HG02840 (cell line): ENCODE results near the gene INPP5A.
A peak's percentile ranks its signal among the peaks of the same experiment; 100 is the strongest.
"Not testable (repeated sequence)": the region's sequence is repeated elsewhere in the genome, so short reads cannot be mapped to it uniquely, and the experiment has no call there.

ENCODE experiments used
- ATAC-seq: cut with Tn5 transposase; IDR thresholded peaks from one replicate; pipeline ENCODE4 v1.9.1; 2021; ENCODE audit warnings: mild to moderate bottlenecking, moderate library complexity, moderate number of reproducible peaks; ENCODE audit not compliant: unreplicated experiment, low FRiP score

INPP5A gene

DNA sequence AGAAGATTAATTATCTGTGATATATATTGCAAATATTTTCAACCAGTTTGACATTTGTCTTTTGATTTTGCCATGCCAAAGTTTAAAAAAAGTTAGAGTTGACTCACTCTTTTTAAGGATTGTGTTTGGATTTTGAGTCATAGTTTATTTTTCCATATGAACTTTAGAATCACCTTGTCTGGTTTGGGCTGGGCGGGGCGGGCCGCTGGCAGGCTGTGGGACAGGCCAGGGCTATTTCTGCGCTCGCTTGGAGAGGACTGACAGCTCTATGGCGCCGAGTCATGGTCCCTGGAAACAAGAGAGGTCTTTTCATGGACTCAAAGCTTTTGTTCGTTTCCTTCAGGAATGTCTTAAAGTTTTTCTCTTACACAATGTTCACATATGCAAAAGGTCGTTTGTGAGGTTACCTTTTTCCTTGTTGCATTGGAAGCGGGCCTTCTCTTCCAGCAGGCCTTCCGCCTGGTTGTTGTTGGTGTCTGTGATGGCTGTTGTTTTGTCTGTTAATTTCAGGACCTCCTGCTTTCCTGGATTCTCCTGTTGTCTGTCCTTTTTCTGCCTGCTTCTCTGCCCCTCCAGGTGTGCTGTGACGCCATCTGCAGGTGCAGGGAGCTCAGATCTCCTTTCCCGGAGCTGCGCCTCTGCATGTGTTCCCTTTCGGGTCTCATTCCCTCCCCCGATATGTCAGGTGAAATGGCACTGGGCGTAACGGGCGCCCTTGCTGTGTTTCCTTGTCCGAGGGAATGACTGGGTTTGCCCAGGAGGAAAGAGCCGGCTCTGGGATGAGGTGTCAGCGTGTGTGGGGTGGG, 53.8 kb downstream of the INPP5A start:
- ATAC-seq, result no peak

DNA sequence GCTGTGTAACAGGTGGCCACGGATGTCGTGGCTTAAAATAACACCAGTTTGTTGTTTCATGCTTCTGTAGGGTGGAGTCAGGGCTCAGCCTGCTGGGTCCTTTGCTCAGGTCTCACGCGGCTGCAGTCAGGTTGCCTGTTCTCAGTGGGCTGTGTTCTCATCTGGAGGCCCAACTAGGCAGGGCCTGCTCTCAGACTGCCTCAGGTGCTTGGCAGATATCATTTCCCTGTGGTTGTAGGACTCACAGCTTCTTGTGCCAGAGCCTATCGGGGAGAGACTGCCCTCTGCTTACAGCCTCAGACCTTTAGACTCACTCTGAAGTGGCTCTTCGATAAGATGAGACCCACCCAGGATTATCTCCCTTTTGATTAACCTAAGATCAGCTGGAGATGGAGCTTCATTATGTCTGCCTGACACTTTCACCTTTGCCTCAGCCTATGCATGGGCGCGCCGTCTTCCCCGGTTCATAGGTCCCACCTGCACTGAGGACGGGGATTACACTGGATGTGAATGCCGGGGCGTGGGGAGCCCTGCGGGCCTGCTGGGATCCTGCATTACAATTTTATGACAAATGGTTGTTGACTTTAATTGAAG, 55.3 kb downstream of the INPP5A start:
- no peak for ATAC-seq

DNA sequence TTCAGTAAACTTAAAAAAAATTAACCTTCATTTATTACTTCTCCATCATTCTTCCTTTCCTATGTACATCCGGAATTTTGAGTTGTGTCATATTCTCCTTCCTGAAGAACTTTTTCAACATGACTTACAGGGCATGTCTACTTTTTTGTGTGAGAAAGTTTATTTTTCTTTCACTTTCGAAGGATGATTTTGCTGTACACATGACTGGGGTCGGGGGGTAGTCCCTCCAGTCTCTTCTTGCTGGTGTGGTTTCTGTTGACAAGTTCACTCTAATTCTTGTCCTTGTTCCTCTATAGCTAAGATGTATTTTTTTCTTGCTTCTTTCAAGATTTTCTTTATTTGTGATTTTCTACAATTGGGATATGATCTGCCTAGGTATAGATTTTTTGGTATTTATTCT, 55.8 kb downstream of the INPP5A start:
- ATAC-seq, result peak; percentile 70

DNA sequence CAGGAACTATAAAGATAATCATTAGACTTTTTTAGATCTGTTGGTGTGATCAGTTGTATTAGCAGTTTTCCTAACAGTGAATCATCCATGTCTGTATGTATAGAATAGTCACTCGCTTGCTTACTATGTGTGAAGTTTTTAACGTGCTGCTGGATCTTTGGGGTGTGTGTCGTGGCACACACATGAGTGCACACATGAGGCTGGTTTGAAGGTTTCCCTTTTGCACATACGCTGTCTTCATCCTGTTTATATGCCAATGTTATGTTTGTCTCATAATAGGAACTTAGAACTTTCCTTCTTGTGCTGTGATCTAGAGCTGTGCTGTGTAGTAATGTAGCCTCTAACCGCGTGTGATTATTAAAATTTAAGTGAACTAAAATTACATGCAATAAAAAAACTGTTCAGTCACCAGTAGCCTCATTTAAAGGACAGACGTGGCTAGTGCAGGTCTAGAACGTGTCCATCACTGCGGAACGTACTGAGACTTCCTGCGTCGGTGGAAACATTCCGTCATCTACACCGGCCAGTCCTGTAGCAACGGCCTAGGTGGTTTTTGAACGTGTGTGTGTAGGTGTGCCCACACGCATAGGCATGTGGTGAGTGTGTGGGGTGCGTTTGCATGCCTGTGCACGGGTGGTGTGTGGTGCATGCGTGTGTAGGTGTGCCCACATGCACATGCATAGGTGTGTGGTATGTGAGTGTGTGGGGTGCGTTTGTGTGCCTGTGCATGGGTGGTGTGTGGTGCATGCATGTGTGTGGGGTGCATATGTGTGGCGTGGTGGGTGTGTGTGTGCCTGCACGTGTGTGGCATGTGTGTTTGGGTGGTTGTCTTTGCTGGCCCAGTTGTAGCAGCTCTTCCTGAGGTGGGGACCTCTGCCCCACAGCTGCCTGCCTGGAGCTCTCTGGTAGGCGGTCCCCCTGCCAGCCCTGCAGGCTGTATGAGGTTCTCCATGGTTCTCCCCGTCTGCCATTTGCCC, 56.6 kb downstream of the INPP5A start:
- no peak for ATAC-seq

DNA sequence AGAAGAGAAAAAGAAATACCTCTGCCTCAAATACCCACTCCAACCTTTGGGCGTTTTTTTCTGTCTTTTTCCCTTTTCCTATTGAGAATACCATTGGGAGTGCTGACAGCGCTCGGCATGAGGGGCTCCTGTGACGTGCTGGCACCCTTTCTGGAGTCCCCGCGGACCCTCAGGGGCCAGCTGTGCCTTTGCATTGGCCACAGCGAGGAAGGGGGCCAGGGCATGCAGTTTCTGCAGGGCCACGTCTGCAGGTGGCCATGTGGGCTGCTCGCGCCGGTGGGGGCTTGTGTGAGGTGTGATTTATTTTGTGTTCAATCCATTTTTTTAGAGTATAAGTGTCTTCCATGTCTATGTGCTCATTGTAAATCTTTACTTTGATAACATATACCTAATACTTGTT, 57.4 kb downstream of the INPP5A start:
- ATAC-seq, result no peak

DNA sequence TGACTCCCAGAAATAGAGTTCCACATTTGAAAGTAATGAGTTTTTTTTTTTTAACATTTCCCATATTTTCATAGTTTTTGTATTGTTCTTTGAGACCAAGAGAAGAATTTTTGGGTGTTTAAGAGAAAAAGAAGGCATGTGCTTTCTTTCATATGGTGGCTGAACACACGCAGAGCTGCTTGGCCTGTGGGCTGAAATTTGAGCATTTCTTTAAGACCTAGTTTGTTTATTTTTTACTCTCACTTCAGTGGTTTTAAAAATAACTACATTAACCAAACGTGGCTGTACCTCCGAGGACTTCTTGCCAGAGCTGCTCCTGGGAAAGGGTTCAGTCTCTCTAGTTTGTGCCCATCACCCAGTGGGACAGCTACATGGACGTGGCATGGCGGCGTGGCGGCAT, 58.3 kb downstream of the INPP5A start:
- ATAC-seq, result no peak

DNA sequence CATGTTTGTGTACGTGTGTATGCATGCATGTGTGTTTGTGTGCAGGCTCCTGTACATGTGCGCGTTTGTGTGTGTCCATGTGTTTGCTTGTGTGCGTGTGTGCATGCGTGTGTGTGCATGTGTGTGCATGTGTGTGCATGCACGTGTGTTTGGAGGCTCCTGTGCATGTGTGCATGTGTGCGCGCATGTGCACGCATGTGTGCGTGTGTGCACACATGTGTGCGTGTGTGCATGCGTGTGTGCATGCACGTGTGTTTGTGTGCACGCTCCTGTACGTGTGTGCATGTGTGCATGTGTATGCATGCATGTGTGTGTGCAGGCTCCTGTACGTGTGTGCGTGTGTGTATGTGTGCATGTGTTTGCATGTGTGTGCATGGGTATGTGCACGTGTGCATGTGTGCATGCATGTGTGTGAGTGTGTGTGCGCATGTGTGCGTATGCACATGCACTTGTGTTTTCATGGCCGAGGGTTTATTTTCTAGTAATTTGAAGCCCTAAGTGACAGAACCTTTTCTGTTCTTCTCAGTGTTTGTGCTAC, 59.2 kb downstream of the INPP5A start:
- no peak for ATAC-seq

DNA sequence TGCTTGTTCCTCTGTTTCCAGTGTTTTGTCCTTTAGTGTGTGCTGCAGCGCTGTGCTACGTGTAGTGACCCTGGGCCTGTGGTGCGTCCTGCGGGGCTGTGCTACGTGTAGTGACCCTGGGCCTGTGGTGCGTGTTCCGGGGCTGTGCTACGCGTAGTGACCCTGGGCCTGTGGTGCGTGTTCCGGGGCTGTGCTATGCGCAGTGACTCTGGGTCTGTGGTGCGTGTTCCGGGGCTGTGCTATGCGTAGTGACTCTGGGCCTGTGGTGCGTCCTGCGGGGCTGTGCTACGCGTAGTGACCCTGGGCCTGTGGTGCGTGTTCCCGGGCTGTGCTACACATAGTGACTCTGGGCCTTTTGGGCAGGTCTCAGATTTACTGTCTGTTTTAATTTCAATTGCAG, 60.1 kb downstream of the INPP5A start:
- ATAC-seq, result no peak

DNA sequence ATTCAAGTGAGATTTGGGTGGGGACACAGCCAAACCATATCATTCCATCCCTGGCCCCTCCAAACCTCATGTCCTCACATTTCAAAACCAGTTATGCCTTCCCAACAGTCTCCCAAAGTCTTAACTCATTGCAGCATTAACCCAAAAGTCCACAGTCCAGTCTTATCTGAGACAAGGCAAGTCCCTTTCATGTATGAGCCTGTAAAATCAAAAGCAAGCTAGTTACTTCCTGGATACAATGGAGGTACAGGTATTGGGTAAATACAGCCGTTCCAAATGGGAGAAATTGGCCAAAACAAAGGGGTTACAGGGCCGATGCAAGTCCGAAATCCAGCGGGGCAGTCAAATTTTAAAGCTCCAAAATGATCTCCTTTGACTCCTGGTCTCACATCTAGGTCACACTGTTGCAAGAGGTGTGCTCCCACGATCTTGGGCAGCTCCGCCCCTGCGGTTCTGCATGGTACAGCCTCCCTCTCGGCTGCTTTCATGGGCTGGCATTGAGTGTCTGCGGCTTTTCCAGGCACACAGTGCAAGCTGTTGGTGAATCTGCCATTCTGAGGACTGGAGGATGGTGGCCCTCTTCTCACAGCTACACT, 61.5 kb downstream of the INPP5A start:
- ATAC-seq, result not testable (repeated sequence)

DNA sequence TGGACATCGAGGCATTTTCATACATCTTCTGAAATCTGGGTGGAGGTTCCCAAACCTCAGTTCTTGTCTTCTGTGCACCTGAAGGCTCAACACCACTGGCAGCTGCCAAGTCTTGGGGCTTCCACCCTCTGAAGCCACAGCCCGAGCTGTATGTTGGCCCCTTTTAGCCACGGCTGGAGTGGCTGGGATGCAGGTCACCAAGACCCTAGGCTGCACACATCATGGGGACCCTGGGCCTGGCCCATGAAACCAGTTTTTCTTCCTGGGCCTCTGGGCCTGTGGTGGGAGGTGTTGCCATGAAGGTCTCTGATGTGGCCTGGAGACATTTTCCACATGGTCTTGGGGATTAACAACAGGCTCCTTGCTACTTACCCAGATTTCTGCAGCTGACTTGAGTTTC, 62.1 kb downstream of the INPP5A start:
- ATAC-seq, result no peak

DNA sequence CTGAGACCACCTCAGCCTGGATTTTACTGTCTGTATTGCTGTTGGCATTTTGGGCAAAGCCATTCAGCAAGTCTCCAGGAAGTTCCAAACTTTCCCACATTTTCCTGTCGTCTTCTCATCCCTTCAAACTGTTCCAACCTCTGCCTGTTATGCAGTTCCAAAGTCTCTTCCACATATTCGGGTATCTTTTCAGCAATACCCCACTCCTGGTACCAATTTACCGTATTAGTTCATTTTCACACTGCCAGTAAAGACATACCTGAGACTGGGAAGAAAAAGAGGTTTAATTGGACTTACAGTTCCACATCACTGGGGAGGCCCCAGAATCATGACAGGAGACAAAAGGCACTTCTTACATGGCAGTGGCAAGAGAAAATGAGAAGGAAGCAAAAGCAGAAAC, 62.8 kb downstream of the INPP5A start:
- no peak for ATAC-seq

DNA sequence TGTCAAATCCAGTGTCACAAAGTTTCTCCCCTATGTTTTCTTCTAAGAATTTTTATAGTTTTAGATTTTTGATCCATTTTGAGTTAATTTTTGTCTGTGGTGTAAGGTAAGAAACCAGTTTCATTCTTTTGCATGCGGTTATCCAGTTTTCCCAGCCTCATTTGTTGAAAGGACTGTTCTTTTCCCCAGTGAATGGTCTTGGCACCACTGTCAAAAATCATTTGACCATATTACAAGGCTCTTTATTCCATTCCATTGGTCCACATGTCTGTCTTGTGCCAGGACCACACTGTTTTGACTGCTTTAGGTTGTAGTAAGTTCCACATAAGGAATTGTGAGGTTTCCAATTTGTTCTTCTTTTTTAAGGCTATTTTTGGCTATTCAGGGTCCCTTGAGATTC, 64.0 kb downstream of the INPP5A start:
- ATAC-seq, result no peak

DNA sequence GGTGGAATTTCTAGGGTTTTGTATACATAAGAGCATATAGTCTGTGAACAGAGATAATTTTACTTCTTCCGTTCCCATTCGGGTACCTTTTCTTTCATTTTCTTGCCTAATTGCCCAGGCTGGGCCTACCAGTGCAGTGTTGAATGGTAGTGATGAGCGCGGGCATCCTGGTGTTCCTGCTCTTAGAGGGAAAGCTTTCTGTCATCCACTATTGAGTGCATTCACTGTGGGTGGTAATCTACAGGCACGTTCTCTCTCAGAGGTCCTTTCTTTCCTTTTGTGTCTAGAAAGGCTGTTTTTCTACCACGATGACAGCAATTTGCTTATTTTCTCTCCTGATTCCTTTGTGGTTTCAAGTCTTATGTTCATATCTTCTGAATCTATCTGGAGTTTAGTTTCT, 65.0 kb downstream of the INPP5A start:
- no peak for ATAC-seq

DNA sequence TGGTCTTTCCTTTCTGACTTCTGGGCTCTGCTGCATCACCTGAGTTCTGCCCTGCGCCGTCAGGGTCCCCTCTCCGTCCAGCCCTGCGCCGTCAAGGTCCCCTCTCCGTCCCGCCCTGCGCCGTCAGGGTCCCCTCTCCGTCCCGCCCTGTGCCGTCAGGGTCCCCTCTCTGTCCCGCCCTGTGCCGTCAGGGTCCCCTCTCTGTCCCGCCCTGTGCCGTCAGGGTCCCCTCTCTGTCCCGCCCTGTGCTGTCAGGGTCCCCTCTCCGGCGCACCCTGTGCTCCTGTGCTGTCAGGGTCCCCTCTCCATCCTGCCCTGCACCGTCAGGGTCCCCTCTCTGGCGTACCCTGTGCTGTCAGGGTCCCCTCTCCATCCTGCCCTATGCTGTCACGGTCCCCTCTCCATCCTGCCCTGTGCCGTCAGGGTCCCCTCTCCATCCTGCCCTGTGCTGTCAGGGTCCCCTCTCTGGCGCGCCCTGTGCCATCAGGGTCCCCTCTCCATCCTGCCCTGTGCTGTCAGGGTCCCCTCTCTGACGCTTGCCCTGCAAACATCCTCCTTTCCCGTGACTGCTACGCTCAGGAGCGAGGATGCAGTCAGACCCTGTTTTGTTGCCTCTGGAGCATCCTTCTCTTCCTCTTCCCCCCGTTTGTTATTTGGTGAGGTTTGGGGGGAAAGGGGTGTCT, 66.4 kb downstream of the INPP5A start:
- ATAC-seq, result no peak

DNA sequence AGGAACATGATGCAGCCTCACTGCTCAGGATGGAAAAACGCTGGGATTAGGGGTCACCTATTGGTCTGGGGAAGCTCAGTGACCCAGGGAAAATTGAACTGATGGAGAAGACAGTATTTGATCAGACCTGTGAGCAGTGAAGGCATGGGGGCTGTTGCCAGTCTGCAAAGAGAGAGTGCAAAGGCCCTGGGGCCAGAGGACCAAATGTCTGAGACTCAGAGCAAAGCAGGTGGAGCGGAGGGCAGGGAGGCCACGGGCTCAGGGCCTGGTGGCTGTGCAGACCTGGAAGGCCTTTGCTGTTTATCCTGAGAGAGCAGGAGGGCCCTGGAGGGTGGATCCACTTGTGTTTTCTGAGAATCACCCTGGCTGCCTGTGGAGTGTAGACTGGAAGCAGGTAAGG, 67.1 kb downstream of the INPP5A start:
- ATAC-seq, result no peak

DNA sequence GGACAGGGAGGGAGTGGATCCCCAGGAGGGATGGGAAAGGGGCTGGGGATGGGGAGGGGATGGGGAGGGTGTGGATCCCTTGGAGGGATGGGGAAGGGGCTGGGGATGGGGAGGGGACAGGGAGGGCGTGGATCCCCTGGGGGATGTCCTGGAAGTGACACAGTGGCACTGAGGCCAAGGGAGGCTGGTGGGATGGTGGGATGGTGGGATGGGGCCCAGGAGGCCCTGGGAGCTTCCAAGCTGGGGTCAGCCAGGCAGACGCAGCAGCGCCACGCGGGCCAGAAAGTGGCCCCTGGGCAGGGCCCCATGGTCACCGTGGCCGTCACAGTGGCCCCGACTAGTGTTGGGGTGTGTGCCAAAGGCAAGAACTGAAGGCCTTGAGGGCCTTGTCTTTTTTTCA, 67.8 kb downstream of the INPP5A start:
- ATAC-seq, result no peak

DNA sequence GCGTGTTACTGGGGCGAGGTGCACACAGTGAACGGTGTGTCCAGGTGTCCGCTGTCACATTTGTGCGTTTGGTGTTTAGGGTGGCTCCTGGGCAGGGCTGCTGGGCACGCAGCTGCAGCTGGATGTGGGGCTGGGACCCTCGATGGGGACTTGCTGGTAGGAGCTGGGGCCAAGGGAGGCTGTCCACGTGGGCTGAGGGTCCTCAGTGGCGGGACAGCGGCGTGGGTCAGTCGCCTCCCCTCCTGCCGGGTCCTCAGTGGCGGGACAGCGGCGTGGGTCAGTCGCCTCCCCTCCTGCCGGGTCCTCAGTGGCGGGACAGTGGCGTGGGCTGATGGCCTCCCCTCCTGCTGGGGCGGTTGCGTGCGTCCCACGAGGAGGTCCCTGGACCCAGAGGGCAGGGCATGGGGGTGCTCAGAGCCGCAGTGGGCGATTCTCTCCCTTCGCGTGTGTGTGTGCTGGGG, 68.5 kb downstream of the INPP5A start:
- ATAC-seq, result no peak

DNA sequence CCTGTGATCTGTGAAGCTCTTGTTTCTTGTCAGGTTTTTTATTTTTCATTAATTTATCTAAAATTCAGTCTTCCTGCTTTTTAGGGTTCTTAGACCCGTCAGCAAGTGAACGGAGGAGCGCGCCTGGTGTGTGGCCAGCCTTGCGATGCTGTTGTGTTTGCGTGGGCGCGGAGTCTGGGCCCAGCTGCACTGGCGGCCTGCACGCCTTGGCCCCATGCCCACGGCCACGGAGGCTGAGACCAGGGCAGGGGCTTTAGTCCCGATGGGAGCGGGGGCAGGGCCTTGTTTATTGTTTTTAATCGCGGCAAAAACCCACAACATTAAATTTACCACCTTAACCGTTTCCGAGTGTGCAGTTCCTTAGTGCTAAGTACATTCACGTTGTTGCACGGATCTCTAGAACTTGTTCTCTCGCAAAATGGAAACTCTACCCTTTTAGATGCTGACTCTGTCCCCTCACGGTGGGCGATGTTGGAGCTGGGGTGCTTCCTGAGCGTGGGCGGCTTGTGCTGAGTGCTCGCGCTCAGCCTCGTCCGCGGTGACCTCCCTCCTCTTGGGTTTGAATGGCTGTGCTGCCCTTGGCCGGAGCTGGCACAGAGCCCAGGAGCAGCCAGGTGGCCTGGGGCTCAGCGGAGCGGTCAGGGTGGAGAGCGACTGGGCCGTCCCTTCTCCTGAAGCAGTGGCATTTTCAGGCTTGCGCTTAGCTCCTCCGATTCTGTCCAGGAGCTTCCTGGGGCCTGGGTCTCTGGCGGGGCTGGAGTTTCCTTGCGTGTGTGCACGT, 69.1 kb downstream of the INPP5A start:
- no peak for ATAC-seq

DNA sequence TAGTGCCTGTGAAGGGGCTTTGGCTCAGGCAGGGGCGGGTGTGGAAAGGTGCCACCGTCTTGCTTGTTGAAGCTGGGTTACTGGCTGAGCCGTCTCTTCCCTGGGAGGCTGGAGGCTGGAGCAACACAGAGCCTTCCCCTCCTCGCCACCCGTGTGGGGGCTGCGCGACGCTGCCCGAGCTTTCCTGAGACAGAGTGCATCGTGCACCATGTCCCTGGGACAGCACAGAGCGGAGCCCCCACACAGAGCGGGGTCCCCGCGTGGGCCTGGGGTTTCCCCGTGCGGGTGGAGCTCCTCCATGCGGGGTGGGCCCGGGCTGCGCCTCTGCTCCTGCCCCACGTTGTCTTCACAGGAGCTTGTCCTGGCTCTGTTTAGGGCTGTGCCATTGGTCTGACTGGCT, 69.9 kb downstream of the INPP5A start:
- ATAC-seq, result no peak
